IMR-90 (cell line): ENCODE data around the gene TSKU. TPM values are rescaled to one million over a fixed set of nuclear protein-coding genes. Genes with fewer than 3 reads are reported as not detected.

Experiments
- ATAC-seq: fragments of 200-7000 bp; cut with Tn5 transposase; 2 replicates; pipeline ENCODE4 v1.9.1; 2020; ENCODE audit warnings: low read depth, mild to moderate bottlenecking, moderate library complexity
- BruUV-seq: library from RNA; stranded (reverse); fragments of 400-500 nt; replicated peaks from 2 replicates; lab custom pipeline; 2021; lab: Mats Ljungman, UMichigan
- CTCF ChIA-PET: fragments of 300-600 bp; formaldehyde crosslinking; extraction: SDS; loops from one replicate; lab custom pipeline; 2021; ENCODE audit warnings: antibody characterized with exemption; lab: Yijun Ruan, JAX
- POLR2A ChIA-PET: fragments of 300-600 bp; sonication (Branson Sonifier 250); formaldehyde crosslinking; loops from one replicate; lab custom pipeline; 2022; ENCODE audit warnings: antibody characterized with exemption; ENCODE audit not compliant: unreplicated experiment; lab: Charles Lee
- DNase-seq: peaks from one replicate; pipeline ENCODE4 v3.0.0; 2013
- H2AFZ ChIP-seq: replicated peaks from 2 replicates; pipeline ENCODE3; 2013; ENCODE audit warnings: low read length, mild to moderate bottlenecking; ENCODE audit not compliant: poor library complexity
- H2AK5ac ChIP-seq: 2 replicates; pipeline ENCODE4 v1.6.1; 2013; ENCODE audit warnings: low read depth, low read length, inconsistent platforms
- H2AK9ac ChIP-seq: replicated peaks from 2 replicates; pipeline ENCODE3; 2013; ENCODE audit warnings: mild to moderate bottlenecking, low read depth, low read length, moderate library complexity; ENCODE audit not compliant: poor library complexity
- H2BK120ac ChIP-seq: 2 replicates; pipeline ENCODE4 v1.6.1; 2013; ENCODE audit warnings: low read depth, low read length, inconsistent platforms
- H2BK15ac ChIP-seq: 3 replicates; pipeline ENCODE4 v1.6.1; 2013; ENCODE audit warnings: low read depth, low read length, inconsistent platforms
- H2BK20ac ChIP-seq: 2 replicates; pipeline ENCODE4 v1.6.1; 2013; ENCODE audit warnings: low read depth, mild to moderate bottlenecking, inconsistent platforms, low read length, moderate library complexity
- H2BK5ac ChIP-seq: 2 replicates; pipeline ENCODE4 v1.6.1; 2013; ENCODE audit warnings: mild to moderate bottlenecking, low read depth, low read length, inconsistent platforms; ENCODE audit not compliant: poor library complexity, severe bottlenecking
- H3K14ac ChIP-seq: replicated peaks from 2 replicates; pipeline ENCODE4 v1.6.1; 2013; ENCODE audit warnings: low read depth, low read length, inconsistent platforms
- H3K18ac ChIP-seq: 2 replicates; pipeline ENCODE4 v1.6.1; 2013; ENCODE audit warnings: low read depth, low read length, control low read depth
- H3K23ac ChIP-seq: 2 replicates; pipeline ENCODE4 v1.6.1; 2013; ENCODE audit warnings: low read depth, low read length, inconsistent platforms
- H3K27ac ChIP-seq: 2 replicates; pipeline ENCODE4 v1.5.1; 2013; ENCODE audit warnings: mild to moderate bottlenecking, control low read depth, low read length; ENCODE audit not compliant: insufficient read depth
- H3K27me3 ChIP-seq: 2 replicates; pipeline ENCODE4 v1.6.1; 2013; ENCODE audit warnings: low read length; ENCODE audit not compliant: control insufficient read depth, insufficient read depth
- H3K36me3 ChIP-seq: 2 replicates; pipeline ENCODE4 v1.6.1; 2013; ENCODE audit warnings: low read length, mixed read lengths; ENCODE audit not compliant: control insufficient read depth, insufficient read depth
- H3K4ac ChIP-seq: 2 replicates; pipeline ENCODE4 v1.6.1; 2013; ENCODE audit warnings: low read depth, low read length, inconsistent platforms
- H3K4me1 ChIP-seq: 2 replicates; pipeline ENCODE4 v1.6.1; 2013; ENCODE audit warnings: low read length, mixed read lengths; ENCODE audit not compliant: control insufficient read depth, insufficient read depth
- H3K4me2 ChIP-seq: 2 replicates; pipeline ENCODE4 v1.6.1; 2013; ENCODE audit warnings: low read depth, mild to moderate bottlenecking, control low read depth, low read length, moderate library complexity
- H3K4me3 ChIP-seq: 2 replicates; pipeline ENCODE4 v1.5.1; 2013; ENCODE audit warnings: low read depth, mild to moderate bottlenecking, control low read depth, low read length, moderate library complexity; ENCODE audit not compliant: insufficient read depth
- H3K56ac ChIP-seq: 2 replicates; pipeline ENCODE4 v1.6.1; 2013; ENCODE audit warnings: low read length, inconsistent platforms; ENCODE audit not compliant: insufficient read depth; ENCODE audit errors: extremely low read depth
- H3K79me1 ChIP-seq, 2 experiments: 2 replicates each; pipeline ENCODE4 v1.6.1; 2013; ENCODE audit warnings: low read length in 2 of 2, inconsistent platforms in 1 of 2, low read depth in 1 of 2
- H3K9ac ChIP-seq: 2 replicates; pipeline ENCODE4 v1.6.1; 2013; ENCODE audit warnings: low read depth, low read length, control low read depth
- H3K9me1 ChIP-seq: 2 replicates; pipeline ENCODE4 v1.6.1; 2013; ENCODE audit warnings: low read length, inconsistent platforms; ENCODE audit not compliant: insufficient read depth
- H3K9me3 ChIP-seq: 2 replicates; pipeline ENCODE4 v1.6.1; 2013; ENCODE audit warnings: low read length; ENCODE audit not compliant: control insufficient read depth, insufficient read depth
- H4K20me1 ChIP-seq: 2 replicates; pipeline ENCODE4 v1.6.1; 2013; ENCODE audit warnings: low read length, inconsistent platforms; ENCODE audit not compliant: insufficient read depth
- H4K5ac ChIP-seq: 2 replicates; pipeline ENCODE4 v1.6.1; 2013; ENCODE audit warnings: mild to moderate bottlenecking, low read depth, low read length, control low read depth
- H4K8ac ChIP-seq, 2 experiments: 2 replicates each; pipeline ENCODE4 v1.6.1; 2013; ENCODE audit warnings: low read depth in 2 of 2, low read length in 2 of 2, control low read depth in 1 of 2, inconsistent platforms in 1 of 2
- H4K91ac ChIP-seq: 2 replicates; pipeline ENCODE4 v1.6.1; 2013; ENCODE audit warnings: low read depth, low read length, inconsistent platforms; ENCODE audit not compliant: insufficient read depth
- FOS ChIP-seq: fragments of 150-350 bp; IDR thresholded peaks from 2 replicates; pipeline ENCODE4 v1.6.1; 2016; ENCODE audit warnings: low read depth, low read length
- MAFK ChIP-seq: IDR thresholded peaks from 2 replicates; pipeline ENCODE4 v1.6.1; 2012; ENCODE audit warnings: low read depth, low read length, improper control_type of control experiment
- NFE2L2 ChIP-seq: fragments of 150-350 bp; IDR thresholded peaks from 2 replicates; pipeline ENCODE4 v1.6.1; 2016; ENCODE audit warnings: low read depth, mild to moderate bottlenecking, low read length
- RAD21 ChIP-seq: IDR thresholded peaks from 2 replicates; pipeline ENCODE4 v1.6.1; 2012; ENCODE audit warnings: low read length, improper control_type of control experiment
- WGBS, 2 experiments: methylation state at CpG; one replicate each; pipeline versions ENCODE4 v1.1.5 to v1.1.7; 2013; ENCODE audit warnings: missing lambda C conversion rate in 2 of 2; ENCODE audit not compliant: insufficient read length in 1 of 2; ENCODE audit errors: extremely low coverage in 2 of 2; 5-methylcytosine and 5-hydroxymethylcytosine counted together
- dilution Hi-C: fragments of 300-500 bp; cut with HindIII; formaldehyde crosslinking; loops from one replicate; pipeline ENCODE4 v1.14.3; 2018; ENCODE audit warnings: low sequenced_read_pairs; ENCODE audit not compliant: unreplicated experiment
- in situ Hi-C: fragments of 300-500 bp; cut with MboI; formaldehyde crosslinking; loops from 3 replicates; pipeline ENCODE4 v1.14.3; 2019; ENCODE audit warnings: low sequenced_read_pairs, inconsistent platforms, mixed read lengths
- intact Hi-C: fragments of 100-400 bp; cut with micrococcal nuclease; formaldehyde crosslinking; loops from 2 replicates; pipeline ENCODE4 v1.10.0; 2022
- polyA plus RNA-seq, 3 experiments: library from polyadenylated mRNA; depleted of rRNA; stranded (reverse); fragments of >200 nt; gene quantifications; 2 replicates each; pipeline ENCODE4 v1.2.3, GENCODE V29; 2012; ENCODE audit warnings: low replicate concordance in 1 of 3
- total RNA-seq: library from RNA; depleted of rRNA; stranded (reverse); fragments of >200 nt; gene quantifications from 2 replicates; pipeline ENCODE4 v1.2.3, GENCODE V29; 2012
- TF ChIP-seq, protein P1 (sequence below): fragments of 150-350 bp; IDR thresholded peaks from 2 replicates; pipeline ENCODE4 v1.6.1; 2016; ENCODE audit warnings: low read depth, mild to moderate bottlenecking, low read length, moderate library complexity, borderline replicate concordance

TSKU gene
- total and polyA plus RNA-seq, 2 of the 4 experiments (the other 2 are of a cell fraction): 6.8 to 26.6 TPM

- in situ Hi-C loops (no loop called here), intact Hi-C loops (no loop called here), dilution Hi-C loops (no loop called here)
- H4K20me1 ChIP-seq: peaks cover 7% of the 10 kb centered on the region; the same call in 1 of the 2 replicates
- DNase-seq (no peak), ATAC-seq (no peak)
- 0 out of 2 replicates have a peak, but pooled peaks cover 1% of the 10 kb centered on the region for H3K27me3 ChIP-seq
- no peak overlapping the region for H3K27ac ChIP-seq
- no peaks in the 10 kb centered on the region for H3K36me3 ChIP-seq
- peak overlapping the region; percentile 18; the same call in 1 of the 2 replicates for H2BK120ac ChIP-seq
- no peak overlapping the region for H3K14ac ChIP-seq
- no peak overlapping the region; a peak in 1 of 4 replicates for H4K8ac ChIP-seq
- peaks cover 53% of the 10 kb centered on the region for H3K4me1 ChIP-seq
- H2AK5ac ChIP-seq: peak overlapping the region; percentile 88
- H2AFZ ChIP-seq: peak overlapping the region; percentile 8
- no peak overlapping the region for H3K9ac ChIP-seq
- H2AK9ac ChIP-seq: no peak overlapping the region
- H3K9me1 ChIP-seq: peaks cover 38% of the 10 kb centered on the region
- no peak overlapping the region for H2BK20ac ChIP-seq
- H3K23ac ChIP-seq: no peak overlapping the region
- H4K91ac ChIP-seq: no peak overlapping the region; the same call in 1 of the 2 replicates
- no peak overlapping the region for H3K4me3 ChIP-seq
- H3K9me3 ChIP-seq: no peaks in the 10 kb centered on the region
- H3K56ac ChIP-seq: no peak overlapping the region
- no peak overlapping the region for H3K4me2 ChIP-seq
- H3K79me1 ChIP-seq: no peaks in the 10 kb centered on the region
- no peak for TF ChIP-seq FOS
- TF ChIP-seq RAD21: no peak
- no peak for TF ChIP-seq MAFK
- TF ChIP-seq NFE2L2: no peak
- TF ChIP-seq, protein P1, sequence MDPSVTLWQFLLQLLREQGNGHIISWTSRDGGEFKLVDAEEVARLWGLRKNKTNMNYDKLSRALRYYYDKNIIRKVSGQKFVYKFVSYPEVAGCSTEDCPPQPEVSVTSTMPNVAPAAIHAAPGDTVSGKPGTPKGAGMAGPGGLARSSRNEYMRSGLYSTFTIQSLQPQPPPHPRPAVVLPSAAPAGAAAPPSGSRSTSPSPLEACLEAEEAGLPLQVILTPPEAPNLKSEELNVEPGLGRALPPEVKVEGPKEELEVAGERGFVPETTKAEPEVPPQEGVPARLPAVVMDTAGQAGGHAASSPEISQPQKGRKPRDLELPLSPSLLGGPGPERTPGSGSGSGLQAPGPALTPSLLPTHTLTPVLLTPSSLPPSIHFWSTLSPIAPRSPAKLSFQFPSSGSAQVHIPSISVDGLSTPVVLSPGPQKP: no peak
- H3K4ac ChIP-seq: peak overlapping the region; percentile 43; the same call in 1 of the 2 replicates
- ChIA-PET CTCF (no interaction called here), POLR2A (no interaction called here)
- H2BK5ac ChIP-seq: no peak overlapping the region
- BruUV-seq: no TSS peak
- H2BK15ac ChIP-seq: peak overlapping the region; percentile 47; the same call in 2 of the 3 replicates
- no peak overlapping the region for H3K18ac ChIP-seq
- WGBS, 2 experiments: 90% methylated on average over 5 of the region's 5 CpGs; no CpG with 5 or more reads in 1 of the 2 experiments
- no peak overlapping the region for H4K5ac ChIP-seq
These were observed 15.5 kb upstream of the TSKU start for GRCh38 chr11:76767659-76768058.
